Testis (tissue), 2 donors: ENCODE results near the gene DFFA.

Source experiments
- POLR2A ChIP-seq: fragments of 450-650 bp; IDR thresholded peaks from one replicate; pipeline ENCODE4 v1.6.1; 2017; ENCODE audit warnings: antibody characterized with exemption, mild to moderate bottlenecking, moderate library complexity
- TF ChIP-seq, protein P1 (sequence below), 3 experiments: fragments of 450-650 bp in 2 of 3; fragments of 200-600 bp in 1 of 3; sonication (generic) in 1 of 3; IDR thresholded peaks; one replicate each; pipeline ENCODE4 v1.5.1; 2016 to 2019; ENCODE audit warnings: antibody characterized with exemption in 3 of 3, mild to moderate bottlenecking in 2 of 3, moderate library complexity in 1 of 3

DNA sequence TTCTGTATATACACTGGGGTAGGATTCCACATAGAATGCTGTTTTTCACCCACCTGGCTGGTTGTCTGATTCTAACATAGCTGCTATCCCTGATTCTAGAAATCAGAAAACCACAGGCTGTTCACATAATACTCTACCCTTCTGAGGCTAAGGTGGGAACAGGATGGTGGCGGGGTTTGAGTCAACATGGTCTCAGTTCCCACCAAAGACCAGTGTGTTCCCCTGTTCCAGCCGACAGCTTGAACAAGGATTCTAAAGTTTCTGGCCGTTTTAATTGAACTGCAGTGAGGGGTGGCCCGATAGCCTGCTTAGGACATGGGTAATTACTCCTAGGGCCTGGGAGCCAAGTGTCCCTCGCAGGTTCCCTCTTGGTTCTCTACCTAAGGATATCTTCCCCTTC, 40.9 kb upstream of the DFFA start:
- TF ChIP-seq, protein P1, sequence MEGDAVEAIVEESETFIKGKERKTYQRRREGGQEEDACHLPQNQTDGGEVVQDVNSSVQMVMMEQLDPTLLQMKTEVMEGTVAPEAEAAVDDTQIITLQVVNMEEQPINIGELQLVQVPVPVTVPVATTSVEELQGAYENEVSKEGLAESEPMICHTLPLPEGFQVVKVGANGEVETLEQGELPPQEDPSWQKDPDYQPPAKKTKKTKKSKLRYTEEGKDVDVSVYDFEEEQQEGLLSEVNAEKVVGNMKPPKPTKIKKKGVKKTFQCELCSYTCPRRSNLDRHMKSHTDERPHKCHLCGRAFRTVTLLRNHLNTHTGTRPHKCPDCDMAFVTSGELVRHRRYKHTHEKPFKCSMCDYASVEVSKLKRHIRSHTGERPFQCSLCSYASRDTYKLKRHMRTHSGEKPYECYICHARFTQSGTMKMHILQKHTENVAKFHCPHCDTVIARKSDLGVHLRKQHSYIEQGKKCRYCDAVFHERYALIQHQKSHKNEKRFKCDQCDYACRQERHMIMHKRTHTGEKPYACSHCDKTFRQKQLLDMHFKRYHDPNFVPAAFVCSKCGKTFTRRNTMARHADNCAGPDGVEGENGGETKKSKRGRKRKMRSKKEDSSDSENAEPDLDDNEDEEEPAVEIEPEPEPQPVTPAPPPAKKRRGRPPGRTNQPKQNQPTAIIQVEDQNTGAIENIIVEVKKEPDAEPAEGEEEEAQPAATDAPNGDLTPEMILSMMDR (IDR thresholded peaks at IDR 0.05): no peak
- no peak for TF ChIP-seq POLR2A
